ENCODE data around the gene TRPM3. TPM values are rescaled to one million over a fixed set of nuclear protein-coding genes. Genes with fewer than 3 reads are reported as not detected.

Gene TRPM3
- total and polyA plus RNA-seq, 2 of the 8 experiments (the other 6 are each of a cell fraction or from before 2014, with no cell fraction given), result 2.4 to 10.9 TPM

GRCh38 chr9:71106992-71107391, 14.4 kb downstream of the TRPM3 start:
- Histone ChIP-seq H4K5ac (ENCODE audit: insufficient read length, low read depth, low read length) (no peak overlapping the region), H2AFZ (ENCODE audit: low read length) (no peak overlapping the region), H3K79me2 (ENCODE audit: control insufficient read depth in 1 of 2, insufficient read depth in 2 of 2, low read length in 2 of 2) (peaks cover 0 to 15% of the 10 kb centered on the region in 2 experiments; a peak in 2 of 4 replicates), H3K23ac (ENCODE audit: insufficient read length) (no peak overlapping the region), H2BK12ac (ENCODE audit: low read depth, low read length) (no peak overlapping the region), H4K8ac (ENCODE audit: extremely low read depth, insufficient read depth, low read length) (no peak overlapping the region), H3K56ac (replicated peaks; ENCODE audit: insufficient read length, low read depth, low read length) (no peak overlapping the region), H3K9me3 (ENCODE audit: insufficient read depth in 2 of 2, low read depth in 1 of 2, low read length in 1 of 2) (no peaks in the 10 kb centered on the region), H3K4ac (replicated peaks; ENCODE audit: insufficient read length, low read depth, low read length) (no peak overlapping the region), H3K23me2 (ENCODE audit: low read depth, low read length) (no peaks in the 10 kb centered on the region), H2BK120ac (replicated peaks; ENCODE audit: low read depth, low read length) (no peak overlapping the region), H3K79me1 (ENCODE audit: low read depth, low read length) (no peaks in the 10 kb centered on the region), H3K9ac (replicated peaks in 1 of 4; ENCODE audit: extremely low read depth in 1 of 4, low read depth in 3 of 4, low read length in 3 of 4) (no peak overlapping the region), H3K4me2 (ENCODE audit: insufficient read depth in 1 of 2, low read depth in 2 of 2, low read length in 2 of 2) (no peak overlapping the region), H2BK5ac (ENCODE audit: low read depth, low read length) (no peak overlapping the region), H2BK20ac (ENCODE audit: low read length) (no peak overlapping the region), H4K91ac (replicated peaks; ENCODE audit: insufficient read length, low read length) (no peak overlapping the region), H3K4me1 (replicated peaks in 1 of 4; ENCODE audit: control insufficient read depth in 3 of 4, insufficient read depth in 4 of 4, low read length in 3 of 4) (no peaks in the 10 kb centered on the region; a peak in 1 of 7 replicates), H3K18ac (ENCODE audit: extremely low read depth, low read length) (no peak overlapping the region), H2BK15ac (ENCODE audit: low read length) (no peak overlapping the region), H3K27me3 (replicated peaks in 1 of 4; ENCODE audit: control insufficient read depth in 3 of 4, extremely low read depth in 1 of 4, insufficient read depth in 3 of 4, low read length in 3 of 4) (no peaks in the 10 kb centered on the region), H3K36me3 (ENCODE audit: control insufficient read depth in 2 of 4, insufficient read depth in 4 of 4, low read length in 3 of 4) (no peaks in the 10 kb centered on the region), H3K4me3 (ENCODE audit: extremely low read depth in 1 of 4, insufficient read depth in 2 of 4, low read depth in 3 of 4, low read length in 4 of 4) (no peak overlapping the region), H4K20me1 (replicated peaks in 1 of 2; ENCODE audit: control insufficient read depth in 1 of 2, insufficient read depth in 2 of 2, low read length in 2 of 2) (no peaks in the 10 kb centered on the region), H2AK5ac (ENCODE audit: low read depth, low read length) (no peak overlapping the region), H3K27ac (ENCODE audit: low read depth, low read length) (no peak overlapping the region), H3K14ac (ENCODE audit: insufficient read length) (no peak overlapping the region)
- ChIA-PET CTCF (ENCODE audit: partially characterized antibody) (interaction anchor here (0.9 to 1.3 kb wide), 3 partner anchors 17 to 178 kb away, joined by 3 to 5 read pairs (median 4); no protein-coding TSS in a partner anchor), POLR2A (ENCODE audit: partially characterized antibody) (interaction anchor here (0.8 to 1.3 kb wide), 3 partner anchors 13 to 19 kb away, joined by 3 to 5 read pairs (median 3); no protein-coding TSS in a partner anchor)
- no peak for TF ChIP-seq NRF1 (IDR thresholded peaks at IDR 0.05; ENCODE audit: low read depth, low read length)
- TF ChIP-seq RAD21 (IDR thresholded peaks at IDR 0.05 in 1 of 2, conservative IDR thresholded peaks at IDR 0.05 in 1 of 2; ENCODE audit: low read depth in 2 of 2, low read length in 2 of 2), result no peak
- TF ChIP-seq RBBP5 (IDR thresholded peaks at IDR 0.05; ENCODE audit: borderline replicate concordance, low read depth, low read length), result no peak
- no peak for TF ChIP-seq SP1 (IDR thresholded peaks at IDR 0.05; ENCODE audit: low read depth, low read length)
- no peak for TF ChIP-seq BRCA1 (IDR thresholded peaks at IDR 0.05; ENCODE audit: low read depth, low read length)
- no peak for TF ChIP-seq SP4 (IDR thresholded peaks at IDR 0.05; ENCODE audit: low read length)
- no peak for TF ChIP-seq POU5F1 (IDR thresholded peaks at IDR 0.05; ENCODE audit: low read depth, low read length)
- no peak for TF ChIP-seq CHD1 (IDR thresholded peaks at IDR 0.05; ENCODE audit: low read depth, low read length)
- no peak for DNase-seq (ENCODE audit: low read depth in 1 of 2, low spot score in 2 of 2)
- WGBS, 2 experiments (ENCODE audit: extremely low coverage in 1 of 2, insufficient coverage in 1 of 2, insufficient read length in 1 of 2, insufficient replicate concordance in 2 of 2, low coverage in 1 of 2, low lambda C conversion rate in 2 of 2, missing lambda C conversion rate in 1 of 2), result 80% methylated on average over 5 of the region's 5 CpGs; no CpG with 5 or more reads in 1 of the 2 experiments
- FAIRE-seq, result no peak

Measured in H1 (cell line).